ENCODE measurements around the gene SLC30A1. TPM values are rescaled to one million over a fixed set of nuclear protein-coding genes. Genes with fewer than 3 reads are reported as not detected.

The SLC30A1 gene
- total and polyA plus RNA-seq, 2 of the 13 experiments (the other 11 are each of a cell fraction or from before 2014, with no cell fraction given) = 5.9 to 24.4 TPM

GRCh38 chr1:211581526-211581925 lies 2.6 kb upstream of the SLC30A1 start:
- 0 out of 2 replicates have a peak overlapping the region, but pooled peaks have one; percentile 45 for H3K4me2 ChIP-seq (ENCODE audit: low read depth, low read length)
- no peak overlapping the region for H3K27ac ChIP-seq (ENCODE audit: extremely low read length, insufficient read depth, low read length)
- 36% methylated on average over 3 of the region's 3 CpGs for WGBS (ENCODE audit: low lambda C conversion rate)
- FAIRE-seq (no peak), DNase-seq (ENCODE audit: low spot score) (no peak), ATAC-seq (no peak)
- no TSS peak for BruUV-seq (replicated peaks)
- POLR2A ChIA-PET = interaction anchor here (1.5 to 3.7 kb wide), 3 partner anchors 24 to 66 kb away, joined by 3 to 79 read pairs (median 23); no protein-coding TSS in a partner anchor
- in situ Hi-C loops (cut with HindIII; ENCODE audit: extremely low pct_ligation_motif_present, low pct_unique_long_range_greater_than_20kb) (no loop called here), intact Hi-C loops (cut with micrococcal nuclease; ENCODE audit: unreplicated experiment) (no loop called here)
- no peak overlapping the region for H3K9ac ChIP-seq (ENCODE audit: insufficient read depth, low read depth, low read length)
- H2AFZ ChIP-seq (ENCODE audit: low read length) = no peak overlapping the region
- peaks cover 11% of the 10 kb centered on the region for H4K20me1 ChIP-seq (ENCODE audit: insufficient read depth, low read length)
- H3K27me3 ChIP-seq (ENCODE audit: control insufficient read depth in 1 of 2, insufficient read depth in 2 of 2, low read length in 2 of 2) = peaks cover 0 to 3% of the 10 kb centered on the region in 2 experiments; a peak in 3 of 5 replicates
- H3K36me3 ChIP-seq (replicated peaks in 1 of 2; ENCODE audit: control insufficient read depth in 1 of 2, insufficient read depth in 2 of 2, low read length in 2 of 2) = no peaks in the 10 kb centered on the region
- CTCF ChIA-PET (ENCODE audit: low intra/inter-chr PET ratio, low total read pairs) = no interaction called here
- no peak overlapping the region for H3K4me3 ChIP-seq (replicated peaks in 1 of 3; ENCODE audit: insufficient read depth in 1 of 3, low read depth in 2 of 3, low read length in 3 of 3)
- peaks cover 23% of the 10 kb centered on the region for H3K79me2 ChIP-seq (ENCODE audit: insufficient read depth, low read length)
- TF ChIP-seq ZNF770 (CRISPR knock-in tag; IDR thresholded peaks at IDR 0.05) (no peak), ZNF678 (CRISPR knock-in tag; IDR thresholded peaks at IDR 0.05) (no peak)
- H3K4me1 ChIP-seq (ENCODE audit: insufficient read depth, low read length) = peaks cover 46% of the 10 kb centered on the region
- no peaks in the 10 kb centered on the region for H3K9me3 ChIP-seq (ENCODE audit: low read length)

GRCh38 chr1:211580303-211580687 lies 1.3 kb upstream of the SLC30A1 start:
- Histone ChIP-seq H3K79me2 (ENCODE audit: insufficient read depth, low read length) (peaks cover 35% of the 10 kb centered on the region), H3K9ac (ENCODE audit: insufficient read depth, low read depth, low read length) (peak overlapping the region; percentile 53; the same call in 1 of the 2 replicates), H3K36me3 (replicated peaks in 1 of 2; ENCODE audit: control insufficient read depth in 1 of 2, insufficient read depth in 2 of 2, low read length in 2 of 2) (peaks cover 0 to 8% of the 10 kb centered on the region in 2 experiments; a peak in 2 of 5 replicates), H2AFZ (ENCODE audit: low read length) (no peak overlapping the region), H3K27me3 (ENCODE audit: control insufficient read depth in 1 of 2, insufficient read depth in 2 of 2, low read length in 2 of 2) (peaks cover 0 to 3% of the 10 kb centered on the region in 2 experiments; a peak in 3 of 5 replicates), H3K4me2 (ENCODE audit: low read depth, low read length) (peak overlapping the region; percentile 81), H3K9me3 (ENCODE audit: low read length) (no peaks in the 10 kb centered on the region), H3K27ac (ENCODE audit: extremely low read length, insufficient read depth, low read length) (peak overlapping the region; percentile 84), H3K4me1 (ENCODE audit: insufficient read depth, low read length) (peaks cover 56% of the 10 kb centered on the region), H4K20me1 (ENCODE audit: insufficient read depth, low read length) (peaks cover 20% of the 10 kb centered on the region), H3K4me3 (replicated peaks in 1 of 3; ENCODE audit: insufficient read depth in 1 of 3, low read depth in 2 of 3, low read length in 3 of 3) (peak overlapping the region; percentile 68 to 96 (median 84))
- FAIRE-seq = no peak
- WGBS (ENCODE audit: low lambda C conversion rate) = 17% methylated on average over 1 of the region's 1 CpG
- ChIA-PET POLR2A (interaction anchor here (0.8 to 3.7 kb wide), 15 partner anchors 9 to 96 kb away, joined by 3 to 79 read pairs (median 11); partner anchors contain the start of gene NEK2), CTCF (ENCODE audit: low intra/inter-chr PET ratio, low total read pairs) (interaction anchor here (3.8 kb wide), 1 partner anchor 45 kb away, joined by 30 read pairs; no protein-coding TSS in a partner anchor)
- intact Hi-C loops (cut with micrococcal nuclease; ENCODE audit: unreplicated experiment) = loop anchor here (1.0 kb wide), 1 partner anchor 29 kb away; no protein-coding TSS in a partner anchor
- 0 out of 2 replicates have a peak, but pooled peaks have one; percentile 18 for TF ChIP-seq ZNF501 (CRISPR knock-in tag; IDR thresholded peaks at IDR 0.05)
- TF ChIP-seq ZNF850 (CRISPR knock-in tag; conservative IDR thresholded peaks at IDR 0.05) = no peak
- BruUV-seq (replicated peaks) = no TSS peak
- ATAC-seq = peak; percentile 32
- in situ Hi-C loops (cut with HindIII; ENCODE audit: extremely low pct_ligation_motif_present, low pct_unique_long_range_greater_than_20kb) = no loop called here
- DNase-seq (ENCODE audit: low spot score) = no peak

Measured in HepG2 (cell line).